Smooth muscle cell (in vitro differentiated cells): ENCODE data around the gene SMARCC1. TPM values are rescaled to one million over a fixed set of nuclear protein-coding genes. Genes with fewer than 3 reads are reported as not detected.

Source experiments
- DNase-seq: peaks from one replicate; lab custom pipeline; 2025; ENCODE audit not compliant: unreplicated experiment; lab: John Stamatoyannopoulos, UW
- H2AFZ ChIP-seq: fragments of 200-600 bp; sonication (generic); 2 replicates; pipeline ENCODE4 v1.6.0; 2016; ENCODE audit warnings: antibody characterized with exemption, low read depth, mild to moderate bottlenecking
- H3F3A ChIP-seq: fragments of 200-600 bp; sonication (generic); 2 replicates; pipeline ENCODE4 v1.6.0; 2017; ENCODE audit warnings: antibody characterized with exemption, low read depth
- H3K27ac ChIP-seq: fragments of 200-600 bp; sonication (generic); 2 replicates; pipeline ENCODE4 v1.5.1; 2016; ENCODE audit warnings: low read depth, mild to moderate bottlenecking
- H3K27me3 ChIP-seq: fragments of 200-600 bp; sonication (generic); 2 replicates; pipeline ENCODE4 v1.6.1; 2016; ENCODE audit warnings: low read depth, mild to moderate bottlenecking
- H3K36me3 ChIP-seq: fragments of 200-600 bp; sonication (generic); 2 replicates; pipeline ENCODE4 v1.5.1; 2016; ENCODE audit warnings: low read depth
- H3K4me1 ChIP-seq: fragments of 200-600 bp; sonication (generic); 2 replicates; pipeline ENCODE4 v1.5.1; 2016; ENCODE audit warnings: low read depth
- H3K4me2 ChIP-seq: fragments of 200-600 bp; sonication (generic); 2 replicates; pipeline ENCODE4 v1.6.0; 2016; ENCODE audit warnings: mild to moderate bottlenecking
- H3K4me3 ChIP-seq: fragments of 200-600 bp; sonication (generic); 2 replicates; pipeline ENCODE4 v1.5.1; 2016; ENCODE audit warnings: mild to moderate bottlenecking
- H3K79me2 ChIP-seq: fragments of 200-600 bp; sonication (generic); 2 replicates; pipeline ENCODE4 v1.6.0; 2016; ENCODE audit warnings: low read depth, mild to moderate bottlenecking
- H3K9ac ChIP-seq: fragments of 200-600 bp; sonication (generic); 2 replicates; pipeline ENCODE4 v1.6.0; 2016; ENCODE audit warnings: low read depth
- H3K9me3 ChIP-seq: fragments of 200-600 bp; sonication (generic); replicated peaks from 2 replicates; pipeline ENCODE4 v1.5.1; 2016; ENCODE audit warnings: low read depth
- H4K20me1 ChIP-seq: fragments of 200-600 bp; sonication (generic); 2 replicates; pipeline ENCODE4 v1.6.0; 2016; ENCODE audit warnings: low read depth
- WGBS: methylation state at CpG from one replicate; pipeline ENCODE4 v1.1.7; 2016; ENCODE audit warnings: low lambda C conversion rate; 5-methylcytosine and 5-hydroxymethylcytosine counted together
- polyA plus RNA-seq: library from polyadenylated mRNA; unstranded; fragments of >200 nt; fragmentation: Nextera tagmentation; extraction: Ambion mirVana; gene quantifications from 2 replicates; pipeline ENCODE4 v1.2.1, GENCODE V29; 2016
- total RNA-seq: library from RNA; depleted of rRNA; stranded (reverse); fragments of >200 nt; gene quantifications from 2 replicates; pipeline ENCODE4 v1.2.3, GENCODE V29; 2014
- TF ChIP-seq, protein P1 (sequence below): fragments of 200-600 bp; sonication (generic); IDR thresholded peaks from 2 replicates; pipeline ENCODE4 v1.5.1; 2017; ENCODE audit warnings: borderline replicate concordance, mild to moderate bottlenecking, antibody characterized with exemption; ENCODE audit not compliant: insufficient read depth, poor library complexity, severe bottlenecking

Gene SMARCC1
- total and polyA plus RNA-seq, 2 experiments from 2014 or later, result 40.5 to 50.3 TPM

- TF ChIP-seq, protein P1, sequence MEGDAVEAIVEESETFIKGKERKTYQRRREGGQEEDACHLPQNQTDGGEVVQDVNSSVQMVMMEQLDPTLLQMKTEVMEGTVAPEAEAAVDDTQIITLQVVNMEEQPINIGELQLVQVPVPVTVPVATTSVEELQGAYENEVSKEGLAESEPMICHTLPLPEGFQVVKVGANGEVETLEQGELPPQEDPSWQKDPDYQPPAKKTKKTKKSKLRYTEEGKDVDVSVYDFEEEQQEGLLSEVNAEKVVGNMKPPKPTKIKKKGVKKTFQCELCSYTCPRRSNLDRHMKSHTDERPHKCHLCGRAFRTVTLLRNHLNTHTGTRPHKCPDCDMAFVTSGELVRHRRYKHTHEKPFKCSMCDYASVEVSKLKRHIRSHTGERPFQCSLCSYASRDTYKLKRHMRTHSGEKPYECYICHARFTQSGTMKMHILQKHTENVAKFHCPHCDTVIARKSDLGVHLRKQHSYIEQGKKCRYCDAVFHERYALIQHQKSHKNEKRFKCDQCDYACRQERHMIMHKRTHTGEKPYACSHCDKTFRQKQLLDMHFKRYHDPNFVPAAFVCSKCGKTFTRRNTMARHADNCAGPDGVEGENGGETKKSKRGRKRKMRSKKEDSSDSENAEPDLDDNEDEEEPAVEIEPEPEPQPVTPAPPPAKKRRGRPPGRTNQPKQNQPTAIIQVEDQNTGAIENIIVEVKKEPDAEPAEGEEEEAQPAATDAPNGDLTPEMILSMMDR, result no peak
- H3K9ac ChIP-seq, result no peak overlapping the region
- peaks cover 43% of the 10 kb centered on the region for H3K79me2 ChIP-seq
- H3K36me3 ChIP-seq, result peaks cover 3% of the 10 kb centered on the region
- no peaks in the 10 kb centered on the region for H3K4me1 ChIP-seq
- H3F3A ChIP-seq, result no peaks in the 10 kb centered on the region
- no peak overlapping the region for H2AFZ ChIP-seq
- no peak for DNase-seq
- no peaks in the 10 kb centered on the region for H3K27me3 ChIP-seq
- peaks cover 71% of the 10 kb centered on the region for H4K20me1 ChIP-seq
- H3K4me2 ChIP-seq, result no peak overlapping the region
- 99% methylated on average over 3 of the region's 3 CpGs for WGBS
- no peak overlapping the region for H3K27ac ChIP-seq
- peaks cover 3% of the 10 kb centered on the region for H3K9me3 ChIP-seq
- no peak overlapping the region for H3K4me3 ChIP-seq
Observed at GRCh38 chr3:47652142-47652541, 129.6 kb downstream of the SMARCC1 start.

DNA sequence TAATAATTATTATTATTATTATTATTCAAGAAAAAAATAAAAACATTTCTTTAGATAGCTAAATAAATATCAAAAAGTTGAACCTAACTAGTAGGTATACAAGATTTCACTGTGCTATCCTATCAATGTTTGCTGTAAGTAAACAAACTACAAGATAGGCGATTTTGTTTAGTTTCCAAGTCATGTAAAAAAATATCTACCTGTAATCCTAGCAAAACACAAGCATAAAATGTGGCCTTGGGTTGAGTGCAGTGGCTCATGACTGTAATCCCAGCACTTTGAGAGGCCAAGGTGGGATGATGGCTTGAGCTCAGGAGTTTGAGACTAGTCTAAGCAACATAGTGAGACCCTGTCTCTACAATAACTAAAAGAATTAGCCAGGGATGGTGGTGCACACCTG is 131.4 kb downstream of the SMARCC1 start:
- H3K27ac ChIP-seq, result no peak overlapping the region
- no peak overlapping the region for H2AFZ ChIP-seq
- no peak for DNase-seq
- no peaks in the 10 kb centered on the region for H3K4me1 ChIP-seq
- H3K27me3 ChIP-seq, result no peaks in the 10 kb centered on the region
- H3F3A ChIP-seq, result no peaks in the 10 kb centered on the region
- H3K79me2 ChIP-seq, result peaks cover 33% of the 10 kb centered on the region
- no peak overlapping the region for H3K4me3 ChIP-seq
- no peaks in the 10 kb centered on the region for H3K36me3 ChIP-seq
- peaks cover 74% of the 10 kb centered on the region for H4K20me1 ChIP-seq
- no peak overlapping the region for H3K4me2 ChIP-seq
- TF ChIP-seq, protein P1, result no peak
- H3K9ac ChIP-seq, result no peak overlapping the region
- H3K9me3 ChIP-seq, result no peaks in the 10 kb centered on the region
- WGBS, result 100% methylated on average over 1 of the region's 1 CpG

GRCh38 chr3:47647550-47647949 is 134.1 kb downstream of the SMARCC1 start:
- H3K27me3 ChIP-seq, result no peaks in the 10 kb centered on the region
- H3K79me2 ChIP-seq, result peaks cover 15% of the 10 kb centered on the region
- H3K9me3 ChIP-seq, result no peaks in the 10 kb centered on the region
- 95% methylated on average over 2 of the region's 2 CpGs for WGBS
- H3F3A ChIP-seq, result no peaks in the 10 kb centered on the region
- no peak overlapping the region for H2AFZ ChIP-seq
- no peaks in the 10 kb centered on the region for H3K36me3 ChIP-seq
- TF ChIP-seq, protein P1, result no peak
- no peak overlapping the region for H3K9ac ChIP-seq
- no peak overlapping the region for H3K4me3 ChIP-seq
- H3K27ac ChIP-seq, result no peak overlapping the region
- no peaks in the 10 kb centered on the region for H3K4me1 ChIP-seq
- no peak for DNase-seq
- H4K20me1 ChIP-seq, result peaks cover 73% of the 10 kb centered on the region
- no peak overlapping the region for H3K4me2 ChIP-seq

DNA sequence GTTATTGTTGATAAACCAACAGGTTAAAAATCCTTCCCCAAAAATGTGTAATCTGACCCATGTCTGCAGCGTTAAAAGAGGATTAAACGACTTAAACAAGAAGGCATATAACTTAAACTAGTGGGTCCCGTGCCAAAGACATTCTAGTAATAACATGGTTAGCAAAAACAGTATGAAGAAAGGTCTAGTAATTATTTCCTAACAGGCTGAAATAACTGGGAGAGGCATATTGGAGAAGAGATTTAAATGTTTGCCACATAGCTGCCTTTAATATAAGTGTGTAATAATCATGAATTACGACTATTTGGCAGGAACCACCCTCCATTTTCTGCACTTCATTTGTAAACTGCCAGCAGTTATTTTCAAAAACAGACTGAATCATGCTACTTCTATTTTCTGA is 135.3 kb downstream of the SMARCC1 start:
- no peaks in the 10 kb centered on the region for H3K36me3 ChIP-seq
- no peak overlapping the region for H3K4me3 ChIP-seq
- TF ChIP-seq, protein P1, result no peak
- H3K4me1 ChIP-seq, result no peaks in the 10 kb centered on the region
- no peaks in the 10 kb centered on the region for H3K27me3 ChIP-seq
- no peak overlapping the region for H3K9ac ChIP-seq
- H3F3A ChIP-seq, result no peaks in the 10 kb centered on the region
- no peak overlapping the region for H3K4me2 ChIP-seq
- H4K20me1 ChIP-seq, result peaks cover 73% of the 10 kb centered on the region
- H2AFZ ChIP-seq, result no peak overlapping the region
- DNase-seq, result no peak
- H3K79me2 ChIP-seq, result peaks cover 9% of the 10 kb centered on the region
- no peaks in the 10 kb centered on the region for H3K9me3 ChIP-seq
- 71% methylated on average over 4 of the region's 4 CpGs for WGBS
- H3K27ac ChIP-seq, result no peak overlapping the region
